Activated naive CD4-positive, alpha-beta T cell (primary cell): Measurements from ENCODE around the gene SGSM2.

Source experiments
- DNase-seq, 4 experiments: peaks; one replicate each; lab custom pipeline; 2025; lab: John Stamatoyannopoulos, UW

SGSM2 gene

DNA sequence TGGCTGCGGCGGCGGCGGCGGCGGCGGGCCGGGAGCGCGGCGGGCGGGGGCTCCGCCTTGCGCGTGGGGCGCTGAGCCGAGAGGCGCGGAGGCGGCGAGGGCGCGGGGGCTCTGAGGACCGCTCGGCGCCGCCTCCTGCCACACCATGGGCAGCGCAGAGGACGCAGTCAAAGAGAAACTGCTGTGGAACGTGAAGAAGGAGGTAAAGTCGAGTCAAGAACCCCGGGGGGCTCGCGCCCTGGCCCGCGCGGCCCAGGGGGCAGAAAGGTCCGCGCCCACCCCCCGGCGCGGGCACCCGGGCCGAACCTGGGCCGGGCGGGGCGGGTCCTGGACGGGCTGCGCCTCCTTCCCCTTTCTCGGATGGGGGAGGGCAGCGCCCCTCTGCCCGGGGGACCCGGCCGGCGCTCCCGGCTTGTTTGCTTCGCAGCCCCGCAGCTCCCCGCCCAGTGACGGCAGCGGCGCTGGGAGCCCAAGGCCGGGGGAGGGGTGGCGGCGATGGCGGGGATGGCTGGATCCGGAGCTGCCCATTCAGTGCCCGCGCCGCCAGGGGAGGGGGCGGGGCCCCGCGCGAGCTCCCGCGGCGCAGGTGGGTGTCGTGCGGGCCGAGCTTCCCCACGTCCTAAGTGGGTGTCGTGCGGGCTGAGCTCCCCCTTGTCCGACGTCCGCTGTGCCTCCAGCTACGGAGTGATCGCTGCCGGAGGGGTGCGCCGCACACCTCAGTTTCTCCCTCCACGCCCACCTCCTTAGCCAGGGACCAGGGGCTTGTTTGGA lies 428 bp downstream of the SGSM2 start:
- peak in 2 of 4 experiments; percentile 9 to 38 for DNase-seq

DNA sequence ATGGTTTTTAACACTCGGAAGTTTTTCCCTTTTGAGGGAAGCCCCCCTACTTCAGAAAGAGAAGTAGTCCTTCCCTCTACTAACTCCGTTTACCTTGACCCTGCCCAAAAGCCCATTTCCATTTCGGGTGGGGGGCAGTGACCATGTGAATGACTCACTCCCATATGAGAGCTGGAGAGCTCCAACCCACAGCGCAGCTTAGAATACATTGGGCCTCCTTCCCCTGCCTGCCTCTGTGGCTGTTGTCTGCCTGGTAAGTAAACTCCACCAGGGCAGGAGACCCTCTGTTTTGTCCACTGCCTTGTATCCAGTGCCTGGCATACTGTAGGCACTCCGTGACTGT lies 985 bp downstream of the SGSM2 start:
- DNase-seq, result no peak

GRCh38 chr17:2343421-2343820 lies 6.1 kb downstream of the SGSM2 start:
- no peak for DNase-seq

GRCh38 chr17:2344528-2344927 lies 7.2 kb downstream of the SGSM2 start:
- DNase-seq, result no peak

DNA sequence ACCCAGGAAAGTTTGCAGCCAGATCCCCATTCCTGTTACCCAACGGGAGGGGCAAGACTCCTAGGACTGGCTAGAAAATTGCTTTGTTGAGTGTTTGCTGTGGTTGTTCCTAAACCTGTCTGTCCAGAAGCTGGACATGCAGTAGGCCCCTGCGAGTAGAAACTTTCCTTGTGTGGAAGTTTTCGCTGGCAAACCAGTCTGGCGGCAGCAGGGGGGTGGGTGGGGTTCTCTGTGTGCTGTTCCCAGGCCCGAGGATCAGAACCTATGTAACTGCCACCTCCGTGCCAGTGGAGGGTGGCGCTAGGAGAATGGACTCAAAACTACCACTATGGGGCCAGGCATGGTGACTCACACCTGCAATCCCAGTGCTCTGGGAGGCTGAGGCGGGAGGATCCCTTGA lies 9.2 kb downstream of the SGSM2 start:
- no peak for DNase-seq

GRCh38 chr17:2347805-2348685 lies 10.7 kb downstream of the SGSM2 start:
- DNase-seq, result no peak

- DNase-seq, result no peak
These were observed 14.0 kb downstream of the SGSM2 start for GRCh38 chr17:2351269-2351668.

- DNase-seq, result no peak
These were observed 17.0 kb downstream of the SGSM2 start for GRCh38 chr17:2354311-2354710.

DNA sequence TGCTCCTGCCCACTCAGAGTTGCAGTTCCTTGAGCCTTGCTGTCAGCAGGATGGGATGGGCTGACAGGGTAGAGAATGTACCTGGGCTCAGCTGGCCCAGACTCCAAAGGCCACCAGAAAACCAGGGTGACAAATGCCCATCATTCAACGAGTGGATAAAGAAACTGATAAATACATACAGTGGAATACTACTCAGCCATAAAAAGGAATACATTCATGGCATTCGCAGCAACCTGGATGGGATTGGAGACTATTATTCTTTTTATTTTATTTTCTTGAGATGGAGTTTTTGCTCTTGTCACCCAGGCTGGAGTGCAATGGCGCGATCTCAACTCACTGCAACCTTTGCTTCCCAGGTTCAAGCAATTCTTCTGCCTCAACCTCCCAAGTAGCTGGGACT lies 19.9 kb downstream of the SGSM2 start:
- no peak for DNase-seq

DNA sequence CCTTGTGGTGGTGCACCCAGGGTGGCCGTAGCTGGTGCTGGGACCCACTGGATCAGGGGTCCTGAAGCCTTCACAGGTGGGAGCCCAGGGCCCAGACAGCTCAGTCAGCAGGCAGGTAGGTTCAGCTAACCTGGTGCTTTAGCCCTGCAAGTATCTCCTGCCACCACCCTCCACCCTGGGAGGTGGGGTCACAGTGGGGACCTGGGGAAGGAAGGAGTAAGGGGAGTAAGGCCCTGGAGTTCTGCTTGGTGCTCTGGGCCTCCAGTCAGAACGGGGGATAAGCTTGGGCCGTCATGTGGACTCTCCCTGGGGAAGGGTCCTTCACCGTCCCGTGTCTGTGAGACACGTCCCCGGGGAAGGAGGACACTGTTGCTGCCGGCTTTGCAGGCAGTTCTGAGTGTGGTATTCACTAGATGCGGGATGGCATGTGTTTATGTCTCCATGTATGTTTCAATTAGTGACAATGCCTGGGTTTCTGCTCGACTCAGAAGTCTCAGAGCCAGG lies 20.7 kb downstream of the SGSM2 start:
- no peak for DNase-seq

DNA sequence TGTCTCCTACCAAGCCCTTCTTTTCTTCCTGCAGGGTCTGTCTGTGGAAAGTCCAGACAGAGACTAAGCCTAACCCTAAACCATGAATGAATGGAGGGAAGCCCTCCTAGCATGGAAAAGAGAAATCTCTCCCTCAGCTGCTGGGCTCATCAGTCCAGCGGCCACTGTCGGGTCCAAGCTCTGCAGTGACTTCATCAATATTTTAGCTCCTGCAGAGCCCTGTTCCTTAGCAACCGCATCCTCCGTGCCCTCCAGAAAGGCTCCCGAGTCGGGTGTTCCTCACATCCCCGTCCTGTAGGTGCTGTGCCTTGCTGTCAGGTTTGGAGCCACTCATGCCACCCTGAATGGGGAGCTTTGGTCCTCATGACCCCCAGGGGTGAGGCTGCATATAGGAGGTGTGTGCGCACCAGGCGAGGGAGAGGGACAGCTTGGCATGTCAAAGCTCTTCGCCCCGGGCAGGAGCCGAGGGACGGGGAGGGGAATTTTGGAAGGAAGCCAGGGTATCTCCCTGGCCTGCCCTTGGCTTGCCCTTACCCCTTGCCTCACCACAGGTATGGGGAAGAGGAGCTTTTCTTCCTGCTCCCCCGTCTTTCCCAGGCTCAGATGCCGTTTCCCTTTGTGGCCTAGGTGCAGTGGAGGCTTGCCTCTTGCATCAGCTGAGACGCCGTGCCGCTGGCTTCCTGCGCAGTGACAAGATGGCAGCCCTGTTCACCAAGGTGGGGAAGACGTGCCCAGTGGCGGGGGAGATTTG lies 23.9 kb downstream of the SGSM2 start:
- DNase-seq, result no peak

DNA sequence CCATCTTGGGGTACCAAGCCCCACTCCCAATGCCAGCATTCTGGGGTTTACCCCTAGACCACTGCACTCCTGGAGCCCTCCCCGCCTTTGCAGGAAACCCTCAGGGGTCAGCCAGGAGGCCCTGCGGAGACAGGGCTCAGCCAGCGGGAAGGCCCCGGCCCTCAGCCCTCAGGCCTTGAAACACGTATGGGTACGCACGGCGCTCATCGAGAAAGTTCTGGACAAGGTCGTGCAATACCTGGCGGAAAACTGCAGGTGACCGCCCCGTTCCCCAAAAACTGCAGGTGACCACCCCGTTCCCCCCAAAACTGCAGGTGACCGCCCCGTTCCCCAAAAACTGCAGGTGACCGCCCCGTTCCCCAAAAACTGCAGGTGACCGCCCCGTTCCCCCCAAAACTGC lies 24.7 kb downstream of the SGSM2 start:
- no peak for DNase-seq

- DNase-seq, result no peak
These were observed 25.1 kb downstream of the SGSM2 start for GRCh38 chr17:2362416-2362815.

GRCh38 chr17:2362881-2363280 lies 25.6 kb downstream of the SGSM2 start:
- DNase-seq, result no peak

GRCh38 chr17:2363318-2363717 lies 26.0 kb downstream of the SGSM2 start:
- DNase-seq, result no peak

DNA sequence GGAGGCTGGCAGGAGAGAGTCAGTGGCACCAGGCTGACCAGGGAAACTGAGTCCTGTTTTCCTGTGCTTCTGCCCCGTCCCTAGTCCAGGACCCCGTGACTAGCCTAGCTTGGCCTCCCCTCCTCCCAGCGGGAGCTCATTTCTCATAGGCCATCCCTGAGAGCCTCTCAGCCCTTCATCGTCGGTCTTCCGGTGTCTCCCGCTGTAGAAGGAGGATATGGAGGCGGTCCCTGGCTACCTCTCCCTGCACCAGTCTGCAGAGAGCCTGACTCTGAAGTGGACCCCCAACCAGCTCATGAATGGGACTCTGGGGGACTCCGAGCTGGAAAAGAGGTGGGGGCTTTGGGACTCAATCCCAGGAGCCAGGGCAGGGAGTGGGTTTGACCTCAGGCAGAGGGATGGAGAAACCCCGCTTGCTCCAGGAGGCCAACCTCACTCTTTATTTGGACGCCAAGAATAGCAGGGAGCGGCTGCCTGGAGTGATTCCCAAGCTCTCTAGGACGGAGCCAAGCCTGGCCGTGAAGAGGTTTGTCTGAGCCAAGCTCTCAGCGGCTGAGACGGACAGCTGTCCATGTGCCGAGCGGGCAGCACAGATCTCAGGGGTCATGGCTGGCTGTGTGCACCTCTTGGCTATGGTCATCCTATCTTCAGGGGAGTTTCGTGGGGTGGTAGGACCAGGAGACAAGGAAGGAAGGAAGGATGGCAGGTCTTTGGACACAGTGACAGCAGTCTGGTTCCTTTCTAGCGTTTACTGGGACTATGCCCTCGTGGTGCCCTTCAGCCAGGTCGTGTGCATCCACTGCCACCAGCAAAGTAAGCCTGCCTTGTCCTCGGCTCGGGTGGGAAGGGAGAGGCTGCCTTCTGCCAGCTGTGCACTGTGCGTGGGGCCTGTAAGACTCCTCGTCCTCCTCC lies 26.8 kb downstream of the SGSM2 start:
- DNase-seq, result no peak

GRCh38 chr17:2364763-2365116 lies 27.4 kb downstream of the SGSM2 start:
- no peak for DNase-seq

DNA sequence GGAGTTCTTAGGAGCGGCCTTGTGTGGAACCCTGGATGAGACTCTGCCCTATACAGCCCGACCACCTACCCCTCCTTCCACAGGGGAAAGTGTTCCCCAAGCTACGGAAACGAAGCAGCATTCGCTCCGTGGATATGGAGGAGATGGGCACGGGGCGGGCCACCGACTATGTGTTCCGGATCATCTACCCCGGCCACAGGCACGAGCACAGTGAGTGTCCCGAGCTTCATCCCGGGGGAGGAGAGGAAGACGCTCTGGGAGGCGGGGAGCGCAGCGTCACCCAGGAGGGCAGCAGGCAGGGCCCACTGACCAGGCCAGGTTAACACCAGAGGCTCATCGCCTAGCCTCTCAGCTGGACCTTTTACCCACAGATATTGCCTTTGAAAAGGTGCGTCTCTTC lies 27.8 kb downstream of the SGSM2 start:
- DNase-seq, result no peak

GRCh38 chr17:2366747-2367494 lies 29.6 kb downstream of the SGSM2 start:
- DNase-seq, result no peak

GRCh38 chr17:2368359-2368758 lies 31.1 kb downstream of the SGSM2 start:
- no peak for DNase-seq

DNA sequence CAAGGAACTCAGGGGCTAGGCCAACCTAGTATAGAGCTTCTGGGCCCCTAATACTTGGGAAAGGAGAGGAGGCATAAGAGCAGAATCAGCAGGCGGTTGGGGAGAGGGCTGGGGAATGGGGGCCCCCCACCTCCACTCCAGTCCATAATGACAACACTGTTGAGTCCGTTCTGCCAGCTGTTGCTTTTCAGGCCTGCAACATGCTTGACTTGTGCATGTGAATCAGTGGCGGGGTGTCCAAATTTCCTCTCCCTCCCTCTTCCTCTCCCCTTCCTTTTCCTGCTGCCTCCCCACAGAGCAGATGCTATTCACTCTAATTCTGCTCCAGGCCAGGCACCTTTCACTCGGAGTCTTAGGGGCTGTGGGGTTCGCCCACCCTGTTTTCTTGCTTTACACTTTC lies 31.7 kb downstream of the SGSM2 start:
- no peak for DNase-seq
